NK-92 treated with Interleukin-12 subunit alpha and Interleukin-12 subunit beta, amount 100 ng/mL, for 24 hours (cell line): ENCODE results near the gene PRKCI.
"Not testable (repeated sequence)": the region's sequence is repeated elsewhere in the genome, so short reads cannot be mapped to it uniquely, and the experiment has no call there.

ENCODE experiments used
- DNase-seq: peaks from one replicate; lab custom pipeline; 2025; lab: John Stamatoyannopoulos, UW

The PRKCI gene

GRCh38 chr3:170290194-170290593, 68.0 kb downstream of the PRKCI start:
- no peak for DNase-seq

GRCh38 chr3:170295586-170295985, 73.4 kb downstream of the PRKCI start:
- no peak for DNase-seq

GRCh38 chr3:170296703-170297102, 74.5 kb downstream of the PRKCI start:
- no peak for DNase-seq

GRCh38 chr3:170301405-170301804, 79.2 kb downstream of the PRKCI start:
- DNase-seq: no peak

GRCh38 chr3:170302008-170302407, 79.8 kb downstream of the PRKCI start:
- no peak for DNase-seq

- no peak for DNase-seq
Observed at GRCh38 chr3:170306015-170306414, 83.8 kb downstream of the PRKCI start.

- no peak for DNase-seq
Observed at GRCh38 chr3:170307671-170308405, 85.6 kb downstream of the PRKCI start.

- no peak for DNase-seq
Observed at GRCh38 chr3:170309046-170309445, 86.8 kb downstream of the PRKCI start.

- DNase-seq: no peak
Observed at GRCh38 chr3:170317954-170318353, 95.7 kb downstream of the PRKCI start.

GRCh38 chr3:170320461-170321121, 98.4 kb downstream of the PRKCI start:
- DNase-seq: no peak

- DNase-seq: no peak
Observed at GRCh38 chr3:170321321-170322034, 99.3 kb downstream of the PRKCI start.

GRCh38 chr3:170322566-170323269, 100.5 kb downstream of the PRKCI start:
- DNase-seq: no peak

GRCh38 chr3:170323331-170323730, 101.1 kb downstream of the PRKCI start:
- DNase-seq: no peak

GRCh38 chr3:170324962-170325361, 102.7 kb downstream of the PRKCI start:
- DNase-seq: no peak

GRCh38 chr3:170327040-170327808, 105.0 kb downstream of the PRKCI start:
- no peak for DNase-seq

GRCh38 chr3:170327868-170328548, 105.8 kb downstream of the PRKCI start:
- DNase-seq: not testable (repeated sequence)

- no peak for DNase-seq
Observed at GRCh38 chr3:170330366-170330765, 108.1 kb downstream of the PRKCI start.

GRCh38 chr3:170331143-170331542, 108.9 kb downstream of the PRKCI start:
- DNase-seq: no peak

GRCh38 chr3:170337420-170337819, 115.2 kb downstream of the PRKCI start:
- DNase-seq: no peak

GRCh38 chr3:170338690-170339340, 116.6 kb downstream of the PRKCI start:
- no peak for DNase-seq
